ENCODE measurements around the gene HSD17B12. TPM values are rescaled to one million over a fixed set of nuclear protein-coding genes. Genes with fewer than 3 reads are reported as not detected.

HSD17B12 gene
- total and polyA plus RNA-seq, 2 of the 4 experiments (the other 2 are of a cell fraction), result 38.0 to 44.6 TPM

GRCh38 chr11:43664295-43664694 is 16.2 kb upstream of the HSD17B12 start:
- ChIA-PET POLR2A (ENCODE audit: unreplicated experiment) (no interaction called here), CTCF (interaction anchor here (0.6 kb wide), 1 partner anchor 36 kb away, joined by 3 read pairs; no protein-coding TSS in a partner anchor)
- no peak overlapping the region for H3K27ac ChIP-seq (ENCODE audit: insufficient read depth, low read length)
- WGBS, 2 experiments (ENCODE audit: extremely low coverage in 2 of 2, insufficient read length in 1 of 2), result no CpG with 5 or more reads among the region's 1 CpG
- H2BK15ac ChIP-seq (ENCODE audit: low read depth, low read length), result no peak overlapping the region
- H2AK9ac ChIP-seq (replicated peaks; ENCODE audit: low read depth, low read length, poor library complexity), result no peak overlapping the region
- H4K91ac ChIP-seq (ENCODE audit: insufficient read depth, low read depth, low read length), result no peak overlapping the region
- dilution Hi-C loops (cut with HindIII; ENCODE audit: low sequenced_read_pairs, unreplicated experiment), result no loop called here
- no peaks in the 10 kb centered on the region for H3K4me1 ChIP-seq (ENCODE audit: control insufficient read depth, insufficient read depth, low read length)
- H3K23ac ChIP-seq (ENCODE audit: low read depth, low read length), result no peak overlapping the region
- no peak overlapping the region for H2BK5ac ChIP-seq (ENCODE audit: low read depth, low read length, poor library complexity, severe bottlenecking)
- BruUV-seq (replicated peaks), result no TSS peak
- H3K36me3 ChIP-seq (ENCODE audit: control insufficient read depth, insufficient read depth, low read length), result no peaks in the 10 kb centered on the region
- no peak overlapping the region for H2BK20ac ChIP-seq (ENCODE audit: low read depth, low read length)
- H2AK5ac ChIP-seq (ENCODE audit: low read depth, low read length), result no peak overlapping the region
- DNase-seq (no peak), ATAC-seq (ENCODE audit: low read depth) (no peak)
- TF ChIP-seq, protein P1, sequence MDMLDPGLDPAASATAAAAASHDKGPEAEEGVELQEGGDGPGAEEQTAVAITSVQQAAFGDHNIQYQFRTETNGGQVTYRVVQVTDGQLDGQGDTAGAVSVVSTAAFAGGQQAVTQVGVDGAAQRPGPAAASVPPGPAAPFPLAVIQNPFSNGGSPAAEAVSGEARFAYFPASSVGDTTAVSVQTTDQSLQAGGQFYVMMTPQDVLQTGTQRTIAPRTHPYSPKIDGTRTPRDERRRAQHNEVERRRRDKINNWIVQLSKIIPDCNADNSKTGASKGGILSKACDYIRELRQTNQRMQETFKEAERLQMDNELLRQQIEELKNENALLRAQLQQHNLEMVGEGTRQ (IDR thresholded peaks at IDR 0.05; ENCODE audit: low read depth, low read length), result no peak
- TF ChIP-seq CHD1 (IDR thresholded peaks at IDR 0.05; ENCODE audit: low read depth, low read length), result no peak
- TF ChIP-seq FOS (IDR thresholded peaks at IDR 0.05; ENCODE audit: low read depth, low read length), result no peak
- TF ChIP-seq RFX5 (IDR thresholded peaks at IDR 0.05; ENCODE audit: low read depth, low read length), result no peak
- TF ChIP-seq RAD21 (IDR thresholded peaks at IDR 0.05; ENCODE audit: low read length), result no peak
- TF ChIP-seq RCOR1 (IDR thresholded peaks at IDR 0.05; ENCODE audit: insufficient replicate concordance, low read length), result no peak
- no peak for TF ChIP-seq POLR2A (IDR thresholded peaks at IDR 0.05; ENCODE audit: low read depth, low read length)
- TF ChIP-seq SMC3 (IDR thresholded peaks at IDR 0.05; ENCODE audit: low read depth, low read length), result no peak
- TF ChIP-seq NFE2L2 (IDR thresholded peaks at IDR 0.05; ENCODE audit: low read depth, low read length), result no peak
- no peak for TF ChIP-seq MXI1 (IDR thresholded peaks at IDR 0.05; ENCODE audit: borderline replicate concordance, low read depth, low read length)
- no peak for TF ChIP-seq CTCF (conservative IDR thresholded peaks at IDR 0.05; ENCODE audit: low read depth, low read length)
- no peak for TF ChIP-seq MAZ (IDR thresholded peaks at IDR 0.05; ENCODE audit: borderline replicate concordance, low read depth, low read length)
- TF ChIP-seq, protein P2, sequence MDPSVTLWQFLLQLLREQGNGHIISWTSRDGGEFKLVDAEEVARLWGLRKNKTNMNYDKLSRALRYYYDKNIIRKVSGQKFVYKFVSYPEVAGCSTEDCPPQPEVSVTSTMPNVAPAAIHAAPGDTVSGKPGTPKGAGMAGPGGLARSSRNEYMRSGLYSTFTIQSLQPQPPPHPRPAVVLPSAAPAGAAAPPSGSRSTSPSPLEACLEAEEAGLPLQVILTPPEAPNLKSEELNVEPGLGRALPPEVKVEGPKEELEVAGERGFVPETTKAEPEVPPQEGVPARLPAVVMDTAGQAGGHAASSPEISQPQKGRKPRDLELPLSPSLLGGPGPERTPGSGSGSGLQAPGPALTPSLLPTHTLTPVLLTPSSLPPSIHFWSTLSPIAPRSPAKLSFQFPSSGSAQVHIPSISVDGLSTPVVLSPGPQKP (IDR thresholded peaks at IDR 0.05; ENCODE audit: borderline replicate concordance, low read depth, low read length), result no peak
- TF ChIP-seq CEBPB (IDR thresholded peaks at IDR 0.05; ENCODE audit: low read depth, low read length), result no peak
- no peak for TF ChIP-seq MAFK (IDR thresholded peaks at IDR 0.05; ENCODE audit: low read depth, low read length)
- H3K9me1 ChIP-seq (ENCODE audit: insufficient read depth, low read length), result no peaks in the 10 kb centered on the region
- no peak overlapping the region for H3K4me2 ChIP-seq (ENCODE audit: low read depth, low read length)
- no peak overlapping the region for H3K4ac ChIP-seq (ENCODE audit: low read depth, low read length)
- H2BK120ac ChIP-seq (ENCODE audit: low read depth, low read length), result no peak overlapping the region
- H3K9ac ChIP-seq (ENCODE audit: low read depth, low read length), result no peak overlapping the region
- no peaks in the 10 kb centered on the region for H4K20me1 ChIP-seq (ENCODE audit: insufficient read depth, low read length)
- H4K5ac ChIP-seq (ENCODE audit: low read depth, low read length), result no peak overlapping the region
- H3K79me1 ChIP-seq (ENCODE audit: low read depth in 1 of 2, low read length in 2 of 2), result no peaks in the 10 kb centered on the region
- intact Hi-C loops (cut with micrococcal nuclease), result no loop called here
- H3K14ac ChIP-seq (replicated peaks; ENCODE audit: low read depth, low read length), result no peak overlapping the region
- no peak overlapping the region for H2AFZ ChIP-seq (replicated peaks; ENCODE audit: low read length, poor library complexity)
- no peaks in the 10 kb centered on the region; the same call in 1 of the 2 replicates for H3K27me3 ChIP-seq (ENCODE audit: control insufficient read depth, insufficient read depth, low read length)
- H3K4me3 ChIP-seq (ENCODE audit: insufficient read depth, low read depth, low read length), result no peak overlapping the region
- in situ Hi-C loops (cut with MboI; ENCODE audit: low sequenced_read_pairs), result no loop called here
- H3K56ac ChIP-seq (ENCODE audit: extremely low read depth, insufficient read depth, low read length), result no peak overlapping the region
- no peaks in the 10 kb centered on the region for H3K9me3 ChIP-seq (ENCODE audit: control insufficient read depth, insufficient read depth, low read length)
- H4K8ac ChIP-seq (ENCODE audit: low read depth in 2 of 2, low read length in 2 of 2), result no peak overlapping the region
- no peak overlapping the region for H3K18ac ChIP-seq (ENCODE audit: low read depth, low read length)

Measured in IMR-90 (cell line).